Suppressor macrophage treated with lipopolysaccharide for 1 hour (primary cell): ENCODE data around the gene D2HGDH.

ENCODE experiments used
- DNase-seq, 3 donors: peaks; one replicate each; pipeline ENCODE4 v3.0.0-alpha.2; 2020 to 2022

Gene D2HGDH

DNA sequence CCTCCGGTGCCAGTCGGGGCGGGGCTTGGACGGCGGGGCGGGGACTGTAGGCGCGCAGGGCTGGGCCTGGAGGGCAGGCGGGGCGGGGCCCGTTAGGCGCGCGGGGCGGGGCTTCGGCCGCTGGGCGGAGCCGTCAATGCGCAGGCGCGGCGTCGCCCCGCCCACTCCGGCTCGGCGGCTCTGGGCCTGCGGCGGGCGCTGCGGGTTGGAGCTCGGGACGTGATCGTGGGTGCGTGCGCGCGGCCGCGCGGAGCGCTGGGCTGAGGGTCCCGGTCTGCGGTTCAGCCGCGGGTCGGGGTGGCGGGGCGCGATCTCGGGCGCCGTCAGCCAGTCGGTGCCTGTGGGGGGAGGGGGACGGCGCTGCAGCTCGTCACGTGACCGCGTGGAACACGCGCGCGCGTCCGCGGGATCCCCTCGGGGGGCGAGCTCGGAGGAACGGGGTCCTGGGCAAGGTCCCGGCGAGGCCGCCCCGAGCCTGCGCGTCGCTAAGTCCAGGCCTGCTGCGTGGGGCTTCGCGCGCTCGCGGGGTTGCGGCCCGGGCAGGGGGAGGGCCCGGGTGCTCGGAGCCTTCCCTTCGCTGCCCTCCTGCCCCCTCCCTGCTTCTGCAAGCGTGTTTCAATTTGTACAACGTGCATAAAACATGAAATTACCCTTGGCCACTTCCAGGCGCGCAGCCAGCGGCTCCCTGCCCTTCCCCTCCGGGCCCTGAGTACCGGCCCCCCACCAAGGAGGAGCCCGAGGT, at the start of gene D2HGDH:
D2HGDH (plus strand) TSS at position 164 of the 742 bp plus-strand sequence. CDS start 595 bp downstream, outside the sequence.
- DNase-seq, result peak; percentile 93 to 99 (median 97)

DNA sequence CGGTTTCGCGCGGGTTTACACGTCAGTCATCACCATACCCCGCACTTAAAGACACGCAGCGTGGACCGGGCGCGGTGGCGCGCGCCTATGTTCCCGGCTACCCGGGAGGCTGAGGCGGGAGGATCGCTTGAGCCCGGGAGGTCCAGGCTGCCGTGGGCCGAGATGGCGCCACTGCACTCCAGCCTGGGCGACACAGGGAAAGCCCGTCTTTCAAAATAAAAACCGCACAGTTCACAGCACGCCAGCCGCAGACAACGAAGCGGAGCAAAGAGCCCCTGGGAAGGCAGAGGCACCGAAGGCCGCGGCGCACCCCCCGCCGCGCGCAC, 48.1 kb upstream of the D2HGDH start:
- DNase-seq, result no peak

DNA sequence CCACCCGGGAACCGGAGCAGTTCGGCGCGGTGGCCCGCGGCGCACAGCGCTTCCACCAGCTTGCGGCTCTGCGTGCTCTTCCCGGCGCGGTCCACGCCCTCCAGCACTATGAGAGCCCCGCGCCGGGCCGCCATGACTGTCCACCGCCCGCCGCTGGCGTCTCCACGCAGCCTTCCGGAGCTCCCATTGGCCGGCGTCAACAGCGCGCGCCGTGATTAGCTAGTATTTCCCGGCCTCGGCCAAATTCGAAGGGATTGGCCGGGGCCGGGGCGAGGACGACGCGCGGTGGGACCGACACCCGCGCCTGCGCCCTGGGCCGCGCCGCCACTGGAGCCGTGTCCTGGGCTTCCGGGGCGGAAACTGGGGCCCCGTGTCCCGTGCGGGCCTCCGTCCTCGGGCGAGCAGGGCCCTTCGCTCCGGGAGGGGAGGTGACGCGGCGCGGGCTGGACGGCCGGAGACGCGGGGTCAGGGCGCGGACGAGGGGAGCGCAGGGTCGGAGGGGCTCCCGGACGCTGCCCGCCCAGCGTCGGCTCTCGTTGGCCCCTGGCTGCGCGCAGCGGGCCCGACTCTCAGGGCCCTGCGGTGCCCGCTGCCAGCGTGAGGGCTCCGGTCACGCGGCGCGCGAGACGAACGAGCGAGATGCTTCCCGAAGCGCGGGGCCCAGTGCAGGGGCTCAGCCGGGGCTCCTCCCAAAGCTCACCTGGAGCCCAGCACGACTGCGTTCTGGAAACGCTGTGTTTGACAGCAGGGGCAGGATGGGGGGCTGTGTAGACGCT, 47.6 kb upstream of the D2HGDH start, which contains the start of gene DTYMK:
DTYMK (minus strand) TSS at position 166 of the 776 bp plus-strand sequence; CDS start at position 134, 32 bp downstream.
- peak; percentile 99 for DNase-seq

DNA sequence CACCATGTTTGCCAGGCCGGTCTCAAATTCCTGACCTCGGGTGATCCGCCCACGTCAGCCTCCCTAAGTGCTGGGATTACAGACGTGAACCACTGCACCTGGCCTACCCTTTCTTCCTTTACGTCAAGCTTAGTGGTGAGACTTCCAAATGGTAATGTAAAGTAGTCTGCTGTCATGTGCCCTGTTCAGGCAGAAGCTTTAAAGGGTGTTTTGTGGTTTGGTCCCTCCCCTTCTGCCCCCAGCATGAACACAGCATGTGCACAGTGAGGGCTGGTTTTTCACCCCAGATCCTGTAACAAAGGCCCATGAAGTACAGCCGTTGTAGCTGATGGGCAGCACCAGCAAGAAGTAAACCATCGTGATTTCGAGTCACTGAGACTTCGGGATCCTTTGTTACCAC, 45.1 kb upstream of the D2HGDH start:
- no peak for DNase-seq

DNA sequence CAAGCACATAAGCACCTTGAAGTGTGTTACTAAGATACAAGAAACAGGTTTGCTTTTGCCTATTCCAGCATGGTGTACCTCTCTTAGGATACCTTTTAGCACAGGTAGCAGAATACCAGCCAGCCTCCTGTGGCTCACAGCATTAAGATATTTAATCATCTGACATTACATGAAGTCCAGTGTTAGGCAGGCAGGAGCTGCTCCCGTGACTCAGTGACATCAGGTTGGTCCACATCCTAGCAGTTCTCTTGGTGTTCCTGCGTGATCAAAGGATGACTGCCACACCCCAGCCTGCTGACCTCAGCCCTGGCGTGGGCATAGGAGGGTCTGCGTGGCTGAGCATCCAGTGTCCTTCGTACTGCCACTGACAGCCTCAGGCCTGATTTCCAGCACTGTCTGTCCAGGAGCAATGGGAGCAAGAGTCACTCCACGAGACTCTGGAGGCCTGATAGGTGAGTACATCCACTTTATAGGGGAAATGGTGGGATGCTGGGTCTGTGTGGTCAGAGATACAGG, 44.2 kb upstream of the D2HGDH start:
- no peak for DNase-seq

DNA sequence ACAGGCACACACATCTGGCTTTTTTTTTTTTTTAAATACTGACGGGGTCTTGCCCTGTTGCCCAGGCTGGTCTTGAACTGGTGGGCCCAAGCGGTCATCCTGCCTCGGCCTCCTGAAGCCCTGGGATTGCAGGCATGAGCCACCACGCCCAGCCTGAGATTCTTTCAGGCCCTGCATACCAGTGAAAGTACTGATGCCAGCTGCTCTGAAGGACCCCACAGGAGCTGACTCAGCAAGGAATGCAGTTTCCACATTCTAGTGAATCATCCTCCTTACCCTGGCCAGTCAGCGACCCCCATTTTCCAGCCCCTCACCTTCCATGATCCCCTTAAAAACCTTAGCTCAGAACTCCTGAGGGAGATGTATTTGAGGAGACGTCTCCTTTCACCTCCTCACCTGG, 42.0 kb upstream of the D2HGDH start:
- no peak for DNase-seq

DNA sequence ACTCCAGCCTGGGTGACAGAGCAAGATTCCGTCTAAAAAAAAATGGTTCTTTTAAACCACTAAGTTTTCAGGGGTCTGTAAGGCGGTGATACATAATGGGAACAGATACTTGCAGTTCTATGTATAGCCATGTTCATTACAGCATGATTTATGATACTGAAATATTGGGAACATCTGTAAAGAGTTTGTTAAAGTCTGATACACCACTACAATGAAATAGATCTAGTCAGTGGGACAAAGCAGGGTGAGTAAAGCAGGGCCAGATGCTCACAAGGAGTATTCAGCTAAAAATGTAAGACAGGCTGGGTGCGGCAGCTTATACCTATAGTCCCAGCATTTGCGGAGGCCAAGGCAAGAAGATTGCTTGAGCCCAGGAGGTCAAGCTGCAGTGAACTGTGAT, 38.8 kb upstream of the D2HGDH start:
- no peak for DNase-seq

DNA sequence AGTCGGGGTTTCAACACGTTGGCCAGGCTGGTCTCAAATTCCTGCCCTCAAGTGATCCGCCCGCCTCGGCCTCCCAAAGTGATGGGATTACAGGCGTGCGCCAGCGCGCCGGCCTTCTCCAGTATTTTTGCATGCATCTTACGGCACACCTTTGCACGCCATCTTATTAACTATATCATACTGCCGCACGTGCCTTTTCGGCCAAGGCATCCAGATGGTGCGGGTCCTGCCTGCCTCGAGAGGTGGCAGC, 33.4 kb upstream of the D2HGDH start:
- DNase-seq, result no peak

DNA sequence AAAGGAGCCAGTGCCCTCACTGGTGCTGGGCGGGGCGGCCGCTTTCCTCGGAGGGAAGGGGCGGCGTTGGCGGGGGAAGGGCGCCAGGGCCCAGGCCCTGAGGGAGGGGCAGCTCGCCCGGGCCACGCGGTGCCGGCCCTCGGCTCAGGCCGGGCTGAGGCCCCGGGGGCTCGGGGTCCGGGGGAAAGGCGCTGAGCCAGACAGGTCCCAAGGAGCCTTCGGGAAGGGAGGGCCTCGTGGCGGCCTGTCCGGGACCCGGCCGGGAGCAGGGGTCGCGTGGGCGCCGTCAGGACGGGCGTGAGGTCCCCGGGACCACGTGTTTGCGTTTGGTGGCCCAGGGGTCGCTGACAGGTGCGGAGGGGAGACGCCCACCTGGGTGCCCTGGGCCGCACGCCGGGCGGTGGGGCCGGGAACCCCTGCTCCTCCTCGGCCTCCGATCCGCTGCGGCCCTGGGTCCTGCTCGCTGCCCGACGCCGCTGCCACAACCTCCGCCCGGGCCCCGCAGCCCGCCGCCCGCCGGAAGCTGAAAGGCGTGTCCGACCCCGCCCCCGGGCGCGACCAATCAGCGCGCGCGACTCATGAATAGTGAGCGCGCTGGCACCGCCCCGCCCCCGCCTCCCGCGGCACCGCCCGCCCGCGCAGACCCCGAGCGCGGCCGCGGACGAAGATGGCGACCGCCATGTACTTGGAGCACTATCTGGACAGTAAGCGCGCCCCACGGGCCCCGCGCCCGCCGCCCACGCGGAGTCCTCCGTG, 32.9 kb upstream of the D2HGDH start, which contains the start of gene ING5:
ING5 (plus strand) TSS at position 641 of the 756 bp plus-strand sequence; CDS start at position 668, 27 bp downstream.
- DNase-seq, result peak; percentile 96 to 100 (median 98)

DNA sequence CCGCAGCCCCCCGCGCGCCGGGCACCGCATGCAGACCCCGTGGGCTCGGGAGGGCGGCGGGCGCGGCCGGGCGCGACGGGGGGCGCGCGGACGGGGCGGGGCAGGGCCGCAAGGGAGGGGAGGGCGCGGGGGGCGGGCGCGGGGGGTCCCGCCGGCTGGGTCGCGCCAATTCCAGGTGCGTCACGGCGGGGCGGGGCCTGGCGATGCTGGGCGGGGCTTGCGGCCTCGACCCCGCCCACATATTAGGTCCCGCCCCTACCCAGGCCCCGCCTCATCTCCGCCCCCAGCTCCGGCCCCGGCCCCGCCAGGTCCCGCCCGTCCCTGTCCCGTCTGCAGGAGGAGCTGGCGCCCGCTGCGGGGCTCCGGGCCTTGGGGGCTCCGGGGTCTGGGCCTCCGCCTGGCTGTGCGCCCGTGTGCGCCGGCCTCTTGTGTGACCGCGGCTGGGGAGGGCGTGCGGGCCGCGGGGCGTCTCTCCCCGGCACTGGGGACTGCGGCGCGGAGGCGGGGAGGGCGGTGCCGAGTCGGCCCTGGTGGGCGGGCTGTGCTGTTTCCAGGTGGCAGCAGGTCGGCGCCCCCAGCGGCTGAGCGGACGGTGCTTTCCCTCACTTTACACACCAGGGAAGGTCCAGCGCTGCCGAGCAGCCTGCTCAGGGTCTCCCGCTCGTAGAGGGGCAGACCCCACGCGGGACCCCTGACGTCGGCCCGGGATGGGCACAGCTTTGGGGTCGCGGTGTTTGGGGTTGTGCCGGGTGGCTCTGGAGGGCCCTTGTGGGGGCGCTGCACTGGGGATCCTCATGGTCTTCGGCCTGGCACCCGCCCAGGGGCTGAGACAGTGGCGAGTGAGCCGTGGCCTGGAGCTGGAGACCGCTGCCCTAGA, 32.0 kb upstream of the D2HGDH start:
- DNase-seq, result peak; percentile 80 to 96 (median 91)

DNA sequence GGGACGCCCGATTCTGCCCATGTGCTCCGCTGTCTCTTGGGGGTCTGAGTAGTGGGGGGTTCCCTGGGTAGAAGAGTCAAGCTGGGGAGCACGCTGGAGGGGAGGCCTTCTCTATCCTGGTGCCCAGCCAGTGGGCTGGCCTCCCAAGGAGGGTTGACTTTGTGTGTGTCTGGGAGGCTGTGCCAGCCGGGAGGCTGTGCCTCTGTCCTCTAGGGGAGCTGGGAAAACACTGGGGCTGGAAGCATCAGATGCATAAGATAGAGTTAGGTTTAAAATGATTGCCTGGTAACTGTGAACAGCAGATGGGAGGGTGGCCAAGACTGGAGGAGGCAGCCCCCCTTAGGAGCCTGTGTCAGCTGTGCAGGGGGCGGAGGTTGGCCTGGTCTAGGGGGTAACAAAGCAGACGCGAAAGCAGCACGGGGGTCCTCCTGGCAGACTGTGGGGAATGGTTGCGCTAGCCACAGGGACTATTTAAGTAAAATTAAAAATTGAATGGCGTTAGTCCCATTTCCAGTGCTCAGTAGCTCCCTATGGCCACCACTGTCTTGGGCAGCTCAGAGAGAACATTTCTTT, 31.3 kb upstream of the D2HGDH start:
- DNase-seq, result peak in 1 of 3 donors; percentile 21

DNA sequence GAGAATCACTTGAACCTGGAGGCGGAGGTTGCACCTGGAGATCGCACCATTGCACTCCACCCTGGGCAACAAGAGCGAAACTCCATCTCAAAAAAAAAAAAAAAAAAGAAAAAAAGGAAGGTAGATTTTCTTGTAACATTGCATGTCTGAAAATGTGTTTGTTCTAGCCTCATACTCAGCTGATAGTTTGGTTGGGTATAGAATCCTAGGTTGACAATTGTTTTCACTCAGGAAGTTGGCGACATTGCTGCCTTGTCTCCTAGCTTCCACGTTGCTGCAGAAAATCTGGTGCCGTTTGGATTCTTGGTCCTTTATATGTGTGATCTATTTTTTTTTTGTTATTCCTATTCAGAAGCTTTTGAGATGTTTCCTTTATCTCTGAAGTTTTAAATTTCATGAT, 27.9 kb upstream of the D2HGDH start:
- no peak for DNase-seq

DNA sequence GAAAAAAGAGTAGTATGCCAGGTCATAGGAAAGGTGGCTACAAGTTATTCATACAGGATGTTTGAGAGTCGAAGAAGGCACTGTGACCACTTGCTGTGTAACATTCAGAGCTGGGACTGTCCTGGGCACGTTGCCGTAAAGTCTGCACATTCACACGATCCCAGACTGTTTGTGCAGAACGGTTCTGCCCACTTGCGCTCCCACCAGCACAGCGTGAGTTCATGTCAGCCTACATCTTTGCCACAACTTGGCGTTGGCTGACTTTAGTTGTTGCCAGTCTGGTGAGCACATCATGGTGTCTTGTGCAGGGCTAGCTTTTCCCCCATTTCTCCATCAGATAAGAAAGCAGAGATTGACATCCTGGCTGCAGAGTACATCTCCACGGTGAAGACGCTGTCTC, 25.6 kb upstream of the D2HGDH start:
- DNase-seq, result no peak

DNA sequence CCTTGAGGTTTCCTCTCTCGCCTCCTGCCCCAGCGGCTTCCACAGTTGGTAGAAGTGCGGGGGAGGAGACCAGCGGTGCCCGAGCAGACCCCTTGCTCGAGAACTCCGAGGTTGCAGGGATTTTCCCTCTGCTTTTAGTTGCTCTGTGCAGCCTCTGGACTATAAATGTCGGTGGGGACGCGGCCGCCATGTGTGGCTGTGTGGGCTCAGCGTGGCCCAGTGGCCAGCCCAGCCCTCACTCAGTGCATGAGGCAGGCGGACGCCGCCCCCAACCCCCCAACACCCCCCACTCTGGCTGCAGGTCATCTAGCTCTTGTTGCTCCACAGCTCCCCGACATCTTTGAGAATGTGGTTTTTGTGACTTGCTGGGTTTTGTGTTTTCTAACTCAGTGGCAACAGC, 15.3 kb upstream of the D2HGDH start:
- no peak for DNase-seq

DNA sequence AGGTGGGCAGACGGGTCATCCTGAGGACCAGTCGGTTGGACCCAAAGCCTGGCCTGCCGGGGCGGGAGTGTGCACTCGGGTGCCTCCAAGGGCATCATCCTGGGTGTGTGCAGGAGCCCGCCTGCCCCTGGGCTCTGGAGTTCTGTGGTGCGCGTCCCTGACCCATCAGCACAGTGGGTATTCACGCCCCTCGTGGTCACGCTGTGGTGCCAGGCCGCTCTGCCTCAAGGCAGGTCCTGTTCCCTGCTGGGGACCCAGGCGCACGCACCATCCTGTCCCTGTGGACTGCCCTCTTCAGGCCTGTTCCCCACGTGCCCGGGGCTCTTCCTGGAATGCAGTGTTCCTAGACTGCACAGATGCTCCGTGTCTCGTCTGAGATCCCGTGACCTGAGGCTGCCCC, 14.3 kb upstream of the D2HGDH start:
- DNase-seq, result no peak

DNA sequence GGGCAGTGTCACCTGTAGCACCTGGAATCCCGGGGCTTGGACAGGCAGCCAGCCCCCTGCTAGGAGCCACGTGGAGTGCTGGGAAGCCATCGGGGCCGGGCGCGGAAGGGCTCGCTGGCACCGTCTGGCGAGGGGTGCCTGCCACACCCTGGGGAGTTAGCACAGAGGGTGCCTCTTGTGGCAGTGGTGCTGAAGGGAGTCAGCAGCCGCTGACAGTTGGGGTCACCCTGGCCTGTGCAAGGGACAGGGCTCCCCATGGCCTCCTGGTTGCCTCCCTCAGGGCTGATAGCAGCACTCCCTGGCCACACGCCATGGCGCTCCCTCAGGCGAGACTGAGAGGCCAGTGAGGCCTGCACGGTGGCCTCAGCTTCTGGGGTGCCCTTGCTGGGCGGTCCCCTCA, 13.9 kb upstream of the D2HGDH start:
- no peak for DNase-seq

DNA sequence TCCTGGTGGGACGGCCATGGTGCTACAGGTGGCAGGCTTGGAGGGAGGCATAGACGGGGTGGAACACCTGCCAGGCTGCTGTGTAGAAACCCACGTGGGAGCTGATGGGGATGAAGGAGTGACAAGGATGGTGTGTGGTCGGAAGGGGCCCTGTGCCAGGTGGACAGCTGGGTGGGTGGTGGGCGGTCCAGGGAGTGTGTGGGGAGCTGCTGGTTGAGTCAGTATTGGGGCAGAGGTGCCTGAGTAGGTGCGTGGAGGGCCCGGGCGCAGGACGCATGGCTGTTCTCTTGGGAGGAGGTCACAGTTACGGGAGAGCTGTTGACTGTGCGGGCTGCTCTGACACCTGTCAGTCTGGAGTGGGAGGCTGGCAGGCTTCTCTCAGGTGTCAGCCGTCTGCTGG, 12.6 kb upstream of the D2HGDH start:
- no peak for DNase-seq

DNA sequence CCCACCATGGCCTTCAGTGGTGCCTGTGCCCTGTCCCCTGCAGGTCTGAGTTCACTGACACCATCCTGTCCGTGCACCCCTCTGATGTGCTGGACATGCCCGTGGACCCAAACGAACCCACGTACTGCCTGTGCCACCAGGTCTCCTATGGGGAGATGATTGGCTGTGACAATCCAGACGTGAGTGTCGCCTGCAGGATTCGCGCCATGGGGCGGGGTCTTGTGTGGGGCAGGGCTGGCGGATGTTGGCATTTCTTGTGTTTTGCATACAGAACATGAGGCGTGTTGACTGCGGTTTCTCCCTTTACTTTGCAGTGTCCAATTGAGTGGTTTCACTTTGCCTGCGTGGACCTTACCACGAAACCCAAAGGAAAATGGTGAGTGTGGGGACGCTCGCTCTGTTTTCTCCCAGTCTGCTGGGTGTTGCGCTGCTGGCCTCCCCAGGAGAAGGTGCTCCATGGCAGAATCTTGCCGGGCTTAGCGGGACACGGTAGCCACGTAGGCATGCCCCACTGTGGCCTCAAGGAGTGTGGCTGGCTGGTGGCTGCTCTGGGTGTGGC, 11.5 kb upstream of the D2HGDH start:
- no peak for DNase-seq

DNA sequence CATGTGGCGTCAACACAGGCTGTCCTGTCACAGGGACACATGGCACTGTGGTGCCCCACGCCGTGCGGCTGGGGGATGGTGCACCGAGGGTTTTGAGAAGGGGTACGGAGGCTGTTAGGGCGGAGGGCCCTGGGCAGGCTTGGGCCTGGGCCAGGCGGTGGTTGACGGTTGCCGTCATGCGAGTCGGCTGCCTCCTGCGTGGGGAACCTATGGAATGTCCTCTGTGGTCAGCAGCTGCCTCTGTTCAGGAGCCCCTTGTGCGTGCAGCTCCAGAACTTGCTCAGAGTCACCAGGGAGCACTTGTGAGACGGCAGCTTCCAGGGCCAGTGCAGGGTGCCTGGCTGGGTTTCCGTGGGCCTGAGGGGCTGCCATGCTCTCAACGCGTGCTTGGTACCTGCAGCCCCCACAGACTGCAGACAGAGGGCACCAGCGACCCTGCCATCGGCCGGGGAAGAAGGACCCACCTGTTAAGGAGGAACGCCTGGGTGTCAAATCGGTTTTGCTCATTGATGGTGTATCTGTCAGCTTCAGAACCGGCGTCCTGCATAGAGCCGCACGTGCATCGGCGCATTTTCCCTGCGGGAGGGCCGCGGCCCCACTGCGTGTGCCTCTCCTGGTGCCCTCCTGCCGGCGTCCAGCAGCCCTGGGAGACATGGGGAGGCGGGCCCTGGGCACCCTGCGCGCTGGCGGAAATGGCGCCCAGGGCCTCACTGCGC, 10.0 kb upstream of the D2HGDH start:
- DNase-seq, result peak in 1 of 3 donors; percentile 8

DNA sequence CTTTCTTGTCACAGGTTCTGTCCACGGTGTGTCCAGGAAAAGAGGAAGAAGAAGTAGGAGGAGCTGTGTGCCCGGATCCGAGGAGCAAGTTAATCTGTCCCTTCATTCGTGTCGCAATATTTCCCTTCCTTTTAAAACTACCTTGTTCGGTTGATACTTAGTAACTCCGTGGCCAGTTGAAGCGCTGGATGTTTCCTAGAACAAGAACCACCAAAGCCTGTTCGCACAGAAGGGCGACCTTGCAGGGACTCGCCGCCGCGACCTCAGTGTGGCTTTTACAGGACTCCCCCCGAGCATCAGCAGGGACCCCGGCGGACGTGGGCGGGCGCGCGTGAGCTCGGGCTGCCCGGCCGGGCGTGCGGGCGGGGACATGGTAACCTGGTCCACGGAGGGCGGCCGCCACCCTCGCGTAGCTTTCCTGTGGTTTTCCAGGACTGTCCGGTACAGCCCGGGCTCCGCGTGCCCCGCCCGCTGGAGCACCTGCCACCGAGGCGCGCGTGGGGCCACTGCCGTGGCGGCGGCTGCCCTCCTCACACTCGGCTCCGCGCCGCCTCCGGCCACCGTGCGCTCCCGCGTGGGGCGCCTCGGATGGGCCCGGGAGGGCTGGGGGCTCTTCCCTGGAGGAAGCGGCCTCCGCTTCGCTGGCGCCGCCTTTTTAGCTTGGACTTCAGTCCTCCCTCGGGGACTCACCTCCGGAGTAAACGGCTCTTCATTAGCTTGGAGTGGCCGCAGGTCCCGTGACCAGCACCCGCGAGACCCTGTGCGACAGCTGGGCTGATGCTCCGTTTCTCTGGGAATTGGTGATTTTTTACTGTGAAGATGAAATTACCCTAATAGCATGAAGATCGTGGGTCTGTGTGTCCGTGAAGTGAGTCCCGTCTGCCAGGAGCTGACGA, 9.2 kb upstream of the D2HGDH start:
- peak in 1 of 3 donors; percentile 2 for DNase-seq
